Astrocyte (in vitro differentiated cells and primary cell): Measurements from ENCODE around the gene NTN1. TPM values are rescaled to one million over a fixed set of nuclear protein-coding genes. Genes with fewer than 3 reads are reported as not detected.

Experiments used
- DNase-seq: peaks from one replicate; pipeline ENCODE4 v3.0.0-alpha.2; 2010; ENCODE audit warnings: low read depth
- FAIRE-seq: peaks from 2 replicates; lab custom pipeline; 2011; peaks lifted over from hg19 to GRCh38; lab: Jason Lieb, UNC
- H2AFZ ChIP-seq: 2 replicates; pipeline ENCODE4 v1.6.0; 2012; ENCODE audit warnings: low read depth, low read length, inconsistent platforms
- H3K27ac ChIP-seq: 2 replicates; pipeline ENCODE4 v1.5.1; 2011; ENCODE audit warnings: low read depth, low read length, inconsistent platforms
- H3K27me3 ChIP-seq: 2 replicates; pipeline ENCODE4 v1.6.0; 2011; ENCODE audit warnings: low read length, inconsistent platforms; ENCODE audit not compliant: insufficient read depth
- H3K36me3 ChIP-seq: 2 replicates; pipeline ENCODE4 v1.5.1; 2011; ENCODE audit warnings: low read length, inconsistent platforms; ENCODE audit not compliant: insufficient read depth
- H3K4me1 ChIP-seq: 2 replicates; pipeline ENCODE4 v1.5.1; 2011; ENCODE audit warnings: low read length, inconsistent platforms; ENCODE audit not compliant: insufficient read depth
- H3K4me2 ChIP-seq: 2 replicates; pipeline ENCODE4 v1.6.0; 2012; ENCODE audit warnings: low read length, inconsistent platforms
- H3K4me3 ChIP-seq: 2 replicates; pipeline ENCODE4 v1.5.1; 2011; ENCODE audit warnings: low read depth, mild to moderate bottlenecking, low read length, inconsistent platforms; ENCODE audit not compliant: insufficient read depth
- H3K79me2 ChIP-seq: 2 replicates; pipeline ENCODE4 v1.6.0; 2012; ENCODE audit warnings: mild to moderate bottlenecking, low read length, inconsistent platforms; ENCODE audit not compliant: insufficient read depth
- H3K9ac ChIP-seq: 2 replicates; pipeline ENCODE4 v1.6.0; 2012; ENCODE audit warnings: mild to moderate bottlenecking, low read length, inconsistent platforms
- H3K9me3 ChIP-seq: 2 replicates; pipeline ENCODE4 v1.5.1; 2012; ENCODE audit warnings: low read depth, mild to moderate bottlenecking, low read length, inconsistent platforms; ENCODE audit not compliant: insufficient read depth
- H4K20me1 ChIP-seq: 2 replicates; pipeline ENCODE4 v1.6.0; 2012; ENCODE audit warnings: low read length, inconsistent platforms; ENCODE audit not compliant: insufficient read depth
- H3K27ac Mint-ChIP-seq: one replicate; pipeline ENCODE4 v1.8.0; 2021; ENCODE audit warnings: mild to moderate bottlenecking, mixed read lengths; ENCODE audit not compliant: unreplicated experiment
- H3K27me3 Mint-ChIP-seq: one replicate; pipeline ENCODE4 v1.8.0; 2021; ENCODE audit warnings: low read depth, mixed read lengths; ENCODE audit not compliant: unreplicated experiment
- H3K36me3 Mint-ChIP-seq: one replicate; pipeline ENCODE4 v1.8.0; 2021; ENCODE audit warnings: low read depth, mixed read lengths; ENCODE audit not compliant: unreplicated experiment
- H3K4me1 Mint-ChIP-seq: one replicate; pipeline ENCODE4 v1.8.0; 2021; ENCODE audit warnings: low read depth, mixed read lengths; ENCODE audit not compliant: unreplicated experiment
- H3K4me3 Mint-ChIP-seq: one replicate; pipeline ENCODE4 v1.8.0; 2021; ENCODE audit warnings: mild to moderate bottlenecking, moderate library complexity, mixed read lengths; ENCODE audit not compliant: unreplicated experiment
- H3K9me3 Mint-ChIP-seq: one replicate; pipeline ENCODE4 v1.8.0; 2021; ENCODE audit warnings: mild to moderate bottlenecking, mixed read lengths; ENCODE audit not compliant: unreplicated experiment
- EZH2 ChIP-seq: IDR thresholded peaks from 2 replicates; pipeline ENCODE4 v1.6.1; 2012; ENCODE audit warnings: mild to moderate bottlenecking, low read length, inconsistent platforms; ENCODE audit not compliant: insufficient read depth
- total RNA-seq: library from RNA; stranded (reverse); gene quantifications from 2 replicates; pipeline ENCODE4 v1.2.1, GENCODE V29; 2021
- TF ChIP-seq, protein P1 (sequence below): IDR thresholded peaks from 2 replicates; pipeline ENCODE4 v1.5.1; 2011; ENCODE audit warnings: low read depth, mild to moderate bottlenecking, inconsistent platforms, low read length, moderate library complexity; ENCODE audit not compliant: insufficient read depth

Gene NTN1
- total RNA-seq, 1 donor from 2014 or later, result 9.8 TPM

DNA sequence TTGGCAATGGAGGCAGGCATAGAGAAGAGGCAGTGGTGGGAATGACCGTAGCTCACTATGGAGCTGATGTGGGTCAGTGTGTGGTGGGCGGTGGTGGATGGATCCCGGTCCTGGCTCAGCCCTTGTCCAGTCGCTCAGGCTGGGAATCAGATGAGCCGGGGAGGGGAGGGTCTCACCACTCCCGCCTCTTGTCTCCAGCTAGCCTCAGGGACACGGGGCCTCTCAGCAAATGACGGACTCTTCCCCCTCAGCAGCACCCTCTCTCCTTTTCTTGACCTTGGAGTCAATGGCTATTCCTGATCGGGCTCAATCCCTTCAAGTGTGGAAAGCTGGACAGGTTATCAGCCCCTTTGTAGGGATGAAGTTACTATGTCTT is 208.5 kb downstream of the NTN1 start:
- H3K4me3 ChIP-seq, result no peak overlapping the region
- H3K36me3 Mint-ChIP-seq, result no peaks in the 10 kb centered on the region
- no peak overlapping the region for H3K9ac ChIP-seq
- no peaks in the 10 kb centered on the region for H3K27me3 Mint-ChIP-seq
- H3K27ac ChIP-seq, result no peak overlapping the region
- H4K20me1 ChIP-seq, result no peaks in the 10 kb centered on the region
- H2AFZ ChIP-seq, result no peak overlapping the region
- no peaks in the 10 kb centered on the region for H3K9me3 Mint-ChIP-seq
- H3K4me2 ChIP-seq, result no peak overlapping the region
- FAIRE-seq, result no peak
- no peaks in the 10 kb centered on the region for H3K79me2 ChIP-seq
- no peaks in the 10 kb centered on the region for H3K9me3 ChIP-seq
- peaks cover 17% of the 10 kb centered on the region for H3K4me1 ChIP-seq
- no peak for DNase-seq
- no peaks in the 10 kb centered on the region for H3K36me3 ChIP-seq
- H3K27me3 ChIP-seq, result no peaks in the 10 kb centered on the region
- H3K4me3 Mint-ChIP-seq, result no peak overlapping the region
- no peak for TF ChIP-seq EZH2
- TF ChIP-seq, protein P1, sequence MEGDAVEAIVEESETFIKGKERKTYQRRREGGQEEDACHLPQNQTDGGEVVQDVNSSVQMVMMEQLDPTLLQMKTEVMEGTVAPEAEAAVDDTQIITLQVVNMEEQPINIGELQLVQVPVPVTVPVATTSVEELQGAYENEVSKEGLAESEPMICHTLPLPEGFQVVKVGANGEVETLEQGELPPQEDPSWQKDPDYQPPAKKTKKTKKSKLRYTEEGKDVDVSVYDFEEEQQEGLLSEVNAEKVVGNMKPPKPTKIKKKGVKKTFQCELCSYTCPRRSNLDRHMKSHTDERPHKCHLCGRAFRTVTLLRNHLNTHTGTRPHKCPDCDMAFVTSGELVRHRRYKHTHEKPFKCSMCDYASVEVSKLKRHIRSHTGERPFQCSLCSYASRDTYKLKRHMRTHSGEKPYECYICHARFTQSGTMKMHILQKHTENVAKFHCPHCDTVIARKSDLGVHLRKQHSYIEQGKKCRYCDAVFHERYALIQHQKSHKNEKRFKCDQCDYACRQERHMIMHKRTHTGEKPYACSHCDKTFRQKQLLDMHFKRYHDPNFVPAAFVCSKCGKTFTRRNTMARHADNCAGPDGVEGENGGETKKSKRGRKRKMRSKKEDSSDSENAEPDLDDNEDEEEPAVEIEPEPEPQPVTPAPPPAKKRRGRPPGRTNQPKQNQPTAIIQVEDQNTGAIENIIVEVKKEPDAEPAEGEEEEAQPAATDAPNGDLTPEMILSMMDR, result no peak
- no peaks in the 10 kb centered on the region for H3K4me1 Mint-ChIP-seq
- H3K27ac Mint-ChIP-seq, result no peak overlapping the region

DNA sequence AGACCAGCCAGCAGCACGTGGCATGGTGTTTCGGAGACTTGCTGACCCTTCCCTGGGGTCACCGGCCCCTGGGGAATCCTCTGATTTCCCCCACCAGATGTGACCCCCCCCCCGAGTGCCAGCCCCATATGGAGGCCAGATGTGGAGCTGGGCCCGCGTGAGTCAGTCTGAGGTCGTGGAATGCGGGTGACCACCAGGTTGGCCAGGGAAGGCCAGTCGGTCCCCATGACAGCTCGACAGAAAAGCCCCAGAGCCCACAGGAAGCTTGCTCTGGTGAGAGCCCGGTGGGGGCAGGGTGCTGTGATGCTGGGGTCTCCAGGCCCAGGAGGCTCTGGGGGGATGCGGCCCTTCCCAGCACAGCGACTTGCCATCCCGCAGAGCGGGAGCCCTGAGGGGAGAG is 209.0 kb downstream of the NTN1 start:
- H3K9ac ChIP-seq, result no peak overlapping the region
- H3K36me3 ChIP-seq, result no peaks in the 10 kb centered on the region
- DNase-seq (peak; percentile 31), FAIRE-seq (no peak)
- peaks cover 2% of the 10 kb centered on the region for H3K27me3 Mint-ChIP-seq
- no peak for TF ChIP-seq EZH2
- TF ChIP-seq, protein P1, result no peak
- no peak overlapping the region for H3K4me3 ChIP-seq
- no peaks in the 10 kb centered on the region for H4K20me1 ChIP-seq
- H3K4me1 ChIP-seq, result peaks cover 17% of the 10 kb centered on the region
- H3K79me2 ChIP-seq, result no peaks in the 10 kb centered on the region
- H3K9me3 Mint-ChIP-seq, result peaks cover 2% of the 10 kb centered on the region
- no peak overlapping the region for H3K27ac ChIP-seq
- no peaks in the 10 kb centered on the region for H3K9me3 ChIP-seq
- no peaks in the 10 kb centered on the region for H3K27me3 ChIP-seq
- H3K4me1 Mint-ChIP-seq, result no peaks in the 10 kb centered on the region
- H3K4me2 ChIP-seq, result peak overlapping the region; percentile 15
- H2AFZ ChIP-seq, result no peak overlapping the region
- no peaks in the 10 kb centered on the region for H3K36me3 Mint-ChIP-seq
- no peak overlapping the region for H3K4me3 Mint-ChIP-seq
- no peak overlapping the region for H3K27ac Mint-ChIP-seq

DNA sequence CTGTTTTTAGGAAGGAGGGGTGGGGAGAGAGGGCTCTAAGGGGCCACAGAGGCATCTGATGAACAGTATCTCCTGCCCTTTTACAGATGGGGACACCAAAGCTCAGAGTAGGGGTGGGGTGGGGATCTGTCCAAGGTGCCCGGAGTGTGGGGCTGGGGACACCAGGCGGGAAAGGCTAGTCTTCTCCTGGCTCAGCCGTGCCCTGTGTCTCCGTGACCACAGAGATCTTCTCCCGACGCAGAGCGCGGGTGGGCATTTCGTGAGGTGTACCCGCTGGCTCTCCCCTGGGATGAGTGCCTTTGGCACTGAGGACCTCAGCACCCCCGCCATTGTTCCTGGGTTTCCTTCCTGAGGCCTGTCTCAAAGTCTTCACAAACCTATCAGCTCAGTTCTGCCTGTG is 209.6 kb downstream of the NTN1 start:
- Histone ChIP-seq H3K4me1 (peaks cover 17% of the 10 kb centered on the region), H3K9me3 (no peaks in the 10 kb centered on the region), H3K36me3 (no peaks in the 10 kb centered on the region), H3K27ac (no peak overlapping the region), H3K4me2 (peak overlapping the region; percentile 15), H2AFZ (no peak overlapping the region), H3K4me3 (no peak overlapping the region), H3K27me3 (no peaks in the 10 kb centered on the region), H4K20me1 (no peaks in the 10 kb centered on the region), H3K9ac (no peak overlapping the region), H3K79me2 (no peaks in the 10 kb centered on the region)
- no peak overlapping the region for H3K27ac Mint-ChIP-seq
- H3K27me3 Mint-ChIP-seq, result peaks cover 2% of the 10 kb centered on the region
- no peaks in the 10 kb centered on the region for H3K4me1 Mint-ChIP-seq
- DNase-seq (no peak), FAIRE-seq (no peak)
- no peak overlapping the region for H3K4me3 Mint-ChIP-seq
- peaks cover 5% of the 10 kb centered on the region for H3K9me3 Mint-ChIP-seq
- TF ChIP-seq, protein P1, result no peak
- no peak for TF ChIP-seq EZH2
- no peaks in the 10 kb centered on the region for H3K36me3 Mint-ChIP-seq
